AG04449 (cell line): ENCODE results near the gene RIPOR3.
"Not testable (repeated sequence)": the region's sequence is repeated elsewhere in the genome, so short reads cannot be mapped to it uniquely, and the experiment has no call there.

ENCODE experiments used
- CTCF ChIA-PET: fragments of 350-600 bp; formaldehyde crosslinking; extraction: SDS; loops from one replicate; lab custom pipeline; 2021; ENCODE audit warnings: antibody characterized with exemption; lab: Yijun Ruan, JAX
- POLR2A ChIA-PET: fragments of 400-600, 350-600 bp; formaldehyde crosslinking; extraction: SDS; loops from one replicate; lab custom pipeline; 2020; ENCODE audit warnings: antibody characterized with exemption, inconsistent platforms; lab: Yijun Ruan, JAX
- DNase-seq: peaks from one replicate; pipeline ENCODE4 v3.0.0-alpha.2; 2010; ENCODE audit warnings: low read depth, low spot score
- H3K4me3 ChIP-seq: 2 replicates; pipeline ENCODE4 v1.5.1; 2011; ENCODE audit warnings: low read depth, mild to moderate bottlenecking, control low read depth, low read length
- TF ChIP-seq, protein P1 (sequence below): IDR thresholded peaks from one replicate; pipeline ENCODE4 v1.5.1; 2011; ENCODE audit warnings: mild to moderate bottlenecking, moderate library complexity, low read length, control low read depth, inconsistent platforms; ENCODE audit not compliant: insufficient read depth; ENCODE audit errors: missing control alignments

RIPOR3 gene

GRCh38 chr20:50574586-50574985 is 116.8 kb downstream of the RIPOR3 start:
- H3K4me3 ChIP-seq = no peak overlapping the region
- TF ChIP-seq, protein P1, sequence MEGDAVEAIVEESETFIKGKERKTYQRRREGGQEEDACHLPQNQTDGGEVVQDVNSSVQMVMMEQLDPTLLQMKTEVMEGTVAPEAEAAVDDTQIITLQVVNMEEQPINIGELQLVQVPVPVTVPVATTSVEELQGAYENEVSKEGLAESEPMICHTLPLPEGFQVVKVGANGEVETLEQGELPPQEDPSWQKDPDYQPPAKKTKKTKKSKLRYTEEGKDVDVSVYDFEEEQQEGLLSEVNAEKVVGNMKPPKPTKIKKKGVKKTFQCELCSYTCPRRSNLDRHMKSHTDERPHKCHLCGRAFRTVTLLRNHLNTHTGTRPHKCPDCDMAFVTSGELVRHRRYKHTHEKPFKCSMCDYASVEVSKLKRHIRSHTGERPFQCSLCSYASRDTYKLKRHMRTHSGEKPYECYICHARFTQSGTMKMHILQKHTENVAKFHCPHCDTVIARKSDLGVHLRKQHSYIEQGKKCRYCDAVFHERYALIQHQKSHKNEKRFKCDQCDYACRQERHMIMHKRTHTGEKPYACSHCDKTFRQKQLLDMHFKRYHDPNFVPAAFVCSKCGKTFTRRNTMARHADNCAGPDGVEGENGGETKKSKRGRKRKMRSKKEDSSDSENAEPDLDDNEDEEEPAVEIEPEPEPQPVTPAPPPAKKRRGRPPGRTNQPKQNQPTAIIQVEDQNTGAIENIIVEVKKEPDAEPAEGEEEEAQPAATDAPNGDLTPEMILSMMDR = no peak
- no peak for DNase-seq
- CTCF ChIA-PET = interaction anchor here (0.7 to 9.3 kb wide), 20 partner anchors 12 to 389 kb away, joined by 3 to 113 read pairs (median 10); partner anchors contain the start of gene CEBPB
- POLR2A ChIA-PET = interaction anchor here (1.4 kb wide), 1 partner anchor 64 kb away, joined by 5 read pairs; the partner anchor contains the start of gene PTPN1

DNA sequence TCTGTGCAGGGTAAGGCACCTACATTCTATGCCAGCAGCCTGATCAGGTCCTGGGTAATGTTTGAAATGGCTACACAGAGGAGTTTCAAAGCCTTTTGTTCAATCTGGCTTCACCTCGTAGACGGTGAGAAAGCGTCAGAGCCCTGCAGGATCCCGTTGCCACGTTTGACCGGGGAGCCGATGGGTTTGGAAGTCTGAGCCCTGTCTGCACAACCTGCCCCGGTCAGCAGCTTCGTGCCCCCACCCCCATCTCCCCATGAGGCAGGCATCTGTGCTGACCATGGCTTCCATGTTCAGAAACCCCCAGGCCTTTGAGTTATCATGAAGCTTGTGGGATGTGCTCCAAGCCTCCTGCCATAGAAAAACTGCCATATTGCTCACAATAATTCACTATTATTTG is 117.2 kb downstream of the RIPOR3 start:
- DNase-seq = no peak
- POLR2A ChIA-PET = interaction anchor here (1.4 kb wide), 1 partner anchor 64 kb away, joined by 5 read pairs; the partner anchor contains the start of gene PTPN1
- TF ChIP-seq, protein P1 = no peak
- H3K4me3 ChIP-seq = no peak overlapping the region
- CTCF ChIA-PET = interaction anchor here (1.0 to 9.3 kb wide), 16 partner anchors 11 to 389 kb away, joined by 4 to 113 read pairs (median 10); partner anchors contain the start of gene CEBPB

DNA sequence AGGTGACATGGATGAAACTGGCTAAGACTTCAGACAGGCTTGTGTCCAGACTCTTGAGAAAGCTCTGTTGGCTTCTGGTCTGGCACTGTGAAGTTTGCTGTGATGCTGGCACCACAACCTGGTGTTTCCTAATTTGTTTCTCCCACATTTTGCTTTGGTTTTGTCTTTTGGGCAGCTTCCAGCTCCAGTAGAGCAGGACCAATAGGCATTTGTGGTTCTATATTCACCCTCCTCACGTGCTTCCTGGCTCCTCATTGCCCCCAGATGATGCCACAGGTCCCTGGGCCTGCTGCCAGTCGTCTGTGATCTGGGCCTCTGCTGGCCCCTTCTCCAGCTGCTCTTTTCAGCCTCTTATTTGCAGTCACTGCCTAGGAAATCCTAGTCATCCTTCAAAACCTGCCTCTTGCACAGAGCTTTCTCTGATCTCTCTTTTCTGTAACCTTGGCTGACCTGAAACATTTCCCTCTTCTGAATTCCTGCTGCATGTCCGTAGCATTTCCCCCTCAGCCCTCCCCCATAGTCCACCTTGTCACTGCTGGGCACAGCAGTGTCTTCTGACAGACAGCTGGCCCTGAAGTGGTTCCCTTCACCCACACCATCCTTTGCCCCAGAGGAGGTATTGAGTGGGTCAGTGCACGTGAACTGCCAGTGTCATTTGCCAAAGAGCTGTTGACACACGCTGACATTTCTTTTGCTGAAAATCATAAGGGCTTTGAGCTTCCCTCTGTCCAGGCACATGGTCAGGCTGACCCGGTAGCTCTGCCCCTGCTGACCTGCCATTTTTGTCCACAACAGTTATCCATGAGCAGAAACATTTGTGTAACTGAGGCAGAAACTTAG is 118.2 kb downstream of the RIPOR3 start:
- peak; percentile 44 for DNase-seq
- POLR2A ChIA-PET = interaction anchor here (1.0 to 1.4 kb wide), 2 partner anchors 63 to 382 kb away, joined by 5 to 6 read pairs; partner anchors contain the start of genes CEBPB and PTPN1
- H3K4me3 ChIP-seq = no peak overlapping the region
- TF ChIP-seq, protein P1 = no peak
- CTCF ChIA-PET = interaction anchor here (0.9 to 9.3 kb wide), 16 partner anchors 10 to 394 kb away, joined by 3 to 113 read pairs (median 6); partner anchors contain the start of gene CEBPB

DNA sequence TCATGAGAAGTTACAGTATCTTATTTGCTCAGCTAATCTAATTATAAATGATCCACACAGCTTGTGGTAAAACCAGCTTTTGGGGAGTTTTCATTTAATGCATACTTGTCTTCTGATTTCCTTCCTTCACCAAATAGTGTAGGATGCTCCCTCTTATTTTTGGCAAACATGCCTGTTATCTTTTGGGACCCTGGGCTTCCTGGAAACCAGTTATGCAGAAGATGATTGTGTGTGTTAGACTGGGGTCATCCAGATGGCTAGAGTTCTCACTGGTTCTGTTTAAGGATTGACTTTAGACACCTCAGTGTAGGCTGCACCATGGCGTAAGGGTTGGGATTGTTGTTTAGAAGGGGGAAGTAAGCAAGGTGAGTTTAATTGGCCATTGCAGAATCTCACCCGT is 119.9 kb downstream of the RIPOR3 start:
- ChIA-PET CTCF (interaction anchor here (0.9 to 8.8 kb wide), 7 partner anchors 9 to 382 kb away, joined by 3 to 88 read pairs (median 4); no protein-coding TSS in a partner anchor), POLR2A (no interaction called here)
- TF ChIP-seq, protein P1 = no peak
- no peak for DNase-seq
- H3K4me3 ChIP-seq = no peak overlapping the region

- TF ChIP-seq, protein P1 = peak; percentile 47
- no peak for DNase-seq
- H3K4me3 ChIP-seq = no peak overlapping the region
- ChIA-PET POLR2A (no interaction called here), CTCF (interaction anchor here (0.6 to 7.8 kb wide), 14 partner anchors 8 to 383 kb away, joined by 3 to 72 read pairs (median 4); no protein-coding TSS in a partner anchor)
Measured at GRCh38 chr20:50569864-50570836, 121.2 kb downstream of the RIPOR3 start.

- H3K4me3 ChIP-seq, POLR2A ChIA-PET, DNase-seq: not testable (repeated sequence)
- CTCF ChIA-PET = interaction anchor here (1.0 to 2.2 kb wide), 3 partner anchors 16 to 382 kb away, joined by 3 to 8 read pairs (median 3); no protein-coding TSS in a partner anchor
Measured at GRCh38 chr20:50569487-50569863, 121.9 kb downstream of the RIPOR3 start.
